HG03175 (cell line): ENCODE measurements around the gene LCMT1.
"Not testable (repeated sequence)": the region's sequence is repeated elsewhere in the genome, so short reads cannot be mapped to it uniquely, and the experiment has no call there.

ENCODE experiments used
- ATAC-seq: cut with Tn5 transposase; IDR thresholded peaks from one replicate; pipeline ENCODE4 v1.9.1; 2021; ENCODE audit warnings: mild to moderate bottlenecking, moderate library complexity; ENCODE audit not compliant: unreplicated experiment

Gene LCMT1

DNA sequence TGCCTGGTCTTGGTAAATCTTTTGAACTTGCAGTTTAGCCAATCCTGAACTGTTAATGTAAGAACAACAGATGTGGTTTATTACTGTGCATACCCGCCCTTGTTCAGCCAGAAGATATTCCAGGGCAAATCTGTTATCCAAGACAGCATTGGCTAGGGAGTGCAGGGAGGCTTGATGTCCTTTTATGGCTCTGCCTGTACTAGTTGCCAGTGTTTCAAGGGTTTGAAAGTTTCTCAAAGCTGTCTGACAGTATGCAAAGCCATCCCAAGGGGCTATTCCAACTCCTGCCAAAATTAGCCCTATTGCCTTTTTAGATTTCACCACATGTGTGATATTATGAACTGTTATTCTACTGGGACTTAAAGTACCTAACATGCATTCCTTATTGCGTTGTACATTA, 30.1 kb downstream of the LCMT1 start:
- no peak for ATAC-seq

DNA sequence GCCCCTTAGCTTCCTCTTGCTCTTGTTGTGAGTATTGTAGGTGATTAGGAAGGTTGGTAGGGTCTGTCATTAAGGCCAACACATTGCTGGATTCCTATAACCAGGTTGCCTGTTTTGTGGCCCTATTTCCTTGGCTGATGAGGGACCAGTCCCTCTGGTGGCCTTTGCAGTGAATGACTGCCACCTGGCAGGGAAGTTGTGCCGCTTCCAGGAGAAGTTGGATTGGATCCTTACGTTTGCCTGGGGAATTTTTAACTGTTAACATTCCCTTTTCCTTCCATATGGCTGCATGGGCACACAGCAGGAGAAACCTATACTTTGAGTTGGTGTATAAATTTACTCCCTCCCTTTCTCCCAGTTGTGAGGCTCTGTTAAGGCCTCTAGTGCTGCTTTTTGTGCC, 32.4 kb downstream of the LCMT1 start:
- ATAC-seq: no peak

DNA sequence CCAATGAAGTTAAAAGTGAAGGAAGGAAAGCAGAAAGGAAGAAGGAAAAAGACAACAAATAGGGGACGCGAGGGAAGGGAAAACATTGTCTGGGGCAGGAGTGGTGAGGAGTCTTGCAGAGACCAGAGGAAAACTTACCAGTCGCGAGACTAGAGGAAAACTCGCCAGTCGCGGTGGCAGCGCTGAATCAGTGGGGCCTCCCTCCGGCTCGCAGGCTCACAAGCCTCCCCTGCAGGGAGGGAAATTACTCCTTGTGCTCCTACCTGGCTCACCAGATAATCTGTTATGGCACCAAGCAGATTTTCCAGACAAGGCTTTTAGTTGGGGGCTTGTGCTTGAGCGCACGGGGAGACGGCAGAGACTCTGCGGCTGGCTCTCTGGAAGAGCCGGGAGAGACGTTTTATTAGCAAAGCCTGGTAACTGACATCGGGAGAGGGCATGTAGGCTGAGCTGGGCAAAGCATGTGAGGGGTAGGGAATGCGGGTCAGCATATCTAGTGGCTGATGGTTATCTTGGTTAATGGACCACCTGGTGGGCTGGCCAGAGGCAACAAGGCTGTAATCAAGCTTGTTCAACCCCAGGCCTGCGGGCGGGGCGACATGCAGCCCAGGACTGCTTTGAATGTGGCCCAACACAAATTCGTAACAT, 37.1 kb downstream of the LCMT1 start:
- ATAC-seq: no peak

DNA sequence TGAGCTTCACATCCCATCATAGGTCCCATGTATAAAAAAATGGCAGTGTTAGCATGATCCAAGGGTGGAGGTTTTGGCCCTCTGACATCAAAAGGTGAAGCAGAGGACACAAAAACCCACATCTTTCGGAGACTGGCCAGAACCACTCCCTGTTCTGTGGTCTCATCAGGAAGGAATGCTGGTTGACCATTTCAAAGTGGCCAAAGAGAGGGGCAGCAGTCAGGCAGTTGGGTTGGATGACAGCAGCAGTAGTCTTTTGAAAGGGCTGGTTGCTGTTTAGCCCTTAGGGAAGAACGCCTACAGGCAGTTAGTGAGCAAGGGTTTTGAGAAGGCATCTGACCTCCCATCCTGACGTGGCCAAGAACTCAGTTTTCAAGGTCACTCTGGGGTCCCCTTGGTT, 40.5 kb downstream of the LCMT1 start:
- ATAC-seq: no peak

DNA sequence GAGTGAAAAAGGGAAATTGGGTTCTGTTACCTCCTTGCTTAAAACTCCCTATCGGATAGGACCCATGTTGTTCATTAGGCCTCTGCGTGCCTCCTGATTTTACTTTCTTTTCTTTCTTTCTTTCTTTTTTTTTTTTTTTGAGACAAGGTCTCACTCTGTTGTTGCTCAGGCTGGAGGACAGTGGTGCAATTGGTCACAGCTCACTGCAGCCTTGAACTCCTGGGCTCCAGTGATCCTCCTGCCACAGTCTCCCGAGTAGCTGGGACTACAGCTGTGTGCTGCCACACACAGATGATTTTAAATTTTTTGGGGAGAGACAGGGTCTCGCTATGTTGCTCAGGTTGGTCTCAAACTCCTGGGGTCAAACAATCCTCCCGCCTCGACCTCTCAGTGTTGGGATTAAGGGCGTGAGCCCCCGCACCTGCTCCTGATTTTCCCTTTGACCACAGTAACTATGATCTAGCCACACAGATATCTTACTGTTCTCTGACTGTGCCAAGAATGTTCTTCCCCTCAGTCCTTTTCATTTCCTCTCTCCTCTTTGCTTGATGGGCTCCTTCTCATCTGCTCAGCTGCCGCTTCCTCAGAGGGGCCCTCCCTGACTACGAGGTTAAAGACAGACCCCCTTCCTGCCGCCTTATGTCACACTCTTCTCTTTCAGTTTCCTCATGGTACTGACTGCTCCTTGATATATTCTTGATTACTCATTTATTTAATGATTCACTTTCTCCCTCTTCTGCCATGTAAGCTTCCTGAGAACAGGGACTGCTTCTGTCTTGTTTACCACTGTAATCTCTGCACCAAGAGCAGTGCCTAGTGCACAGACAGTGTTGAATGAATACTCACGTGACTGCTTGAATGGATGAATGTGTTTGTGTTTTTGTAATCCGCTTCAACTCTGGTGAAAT, 44.3 kb downstream of the LCMT1 start:
- no peak for ATAC-seq

DNA sequence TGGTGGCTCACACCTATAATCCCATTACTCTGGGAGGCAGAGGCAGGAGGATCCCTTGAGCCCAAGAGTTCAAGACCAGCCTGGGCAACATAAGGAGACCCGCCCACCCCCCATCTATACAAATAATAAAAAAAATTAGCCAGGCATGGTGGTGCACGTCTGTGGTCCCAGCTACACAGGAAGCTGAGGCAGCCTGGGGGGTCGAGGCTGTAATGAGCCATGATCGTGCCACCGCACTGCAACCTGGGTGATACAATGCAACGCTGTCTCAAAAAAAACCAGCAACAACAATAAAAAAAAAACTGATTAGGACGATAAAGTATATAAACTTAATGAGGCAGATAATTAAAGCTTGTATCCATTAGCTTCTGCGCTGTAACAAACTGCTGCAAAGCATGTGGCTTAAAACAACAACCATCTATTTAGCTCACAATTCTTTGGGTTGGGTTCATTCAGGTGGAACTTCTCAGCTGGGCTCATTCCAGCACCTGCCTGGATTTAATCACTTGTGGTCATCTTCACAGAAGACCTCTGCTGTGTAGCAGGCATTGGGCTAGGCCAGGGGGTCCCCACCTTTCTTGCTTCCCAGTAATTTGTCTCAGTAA, 45.8 kb downstream of the LCMT1 start:
- no peak for ATAC-seq

DNA sequence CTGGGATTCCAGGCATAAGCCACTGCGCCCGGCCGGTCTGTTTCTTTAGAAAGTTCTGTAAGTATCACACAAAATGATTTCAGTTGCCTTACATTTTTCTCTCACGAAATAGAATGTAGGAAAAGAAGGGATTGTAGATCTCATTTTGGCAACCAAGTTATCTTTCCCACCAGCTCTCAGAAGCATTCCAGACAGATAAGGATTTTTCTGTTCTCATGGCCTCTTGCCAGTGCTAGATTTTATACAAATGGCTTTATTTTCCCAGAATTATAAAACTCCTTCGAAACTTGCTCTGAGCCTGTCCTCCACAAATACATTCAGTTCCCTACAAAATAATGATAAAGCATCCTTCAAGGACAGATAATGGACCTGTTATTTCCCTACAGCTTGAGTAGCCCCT, 46.9 kb downstream of the LCMT1 start:
- no peak for ATAC-seq

DNA sequence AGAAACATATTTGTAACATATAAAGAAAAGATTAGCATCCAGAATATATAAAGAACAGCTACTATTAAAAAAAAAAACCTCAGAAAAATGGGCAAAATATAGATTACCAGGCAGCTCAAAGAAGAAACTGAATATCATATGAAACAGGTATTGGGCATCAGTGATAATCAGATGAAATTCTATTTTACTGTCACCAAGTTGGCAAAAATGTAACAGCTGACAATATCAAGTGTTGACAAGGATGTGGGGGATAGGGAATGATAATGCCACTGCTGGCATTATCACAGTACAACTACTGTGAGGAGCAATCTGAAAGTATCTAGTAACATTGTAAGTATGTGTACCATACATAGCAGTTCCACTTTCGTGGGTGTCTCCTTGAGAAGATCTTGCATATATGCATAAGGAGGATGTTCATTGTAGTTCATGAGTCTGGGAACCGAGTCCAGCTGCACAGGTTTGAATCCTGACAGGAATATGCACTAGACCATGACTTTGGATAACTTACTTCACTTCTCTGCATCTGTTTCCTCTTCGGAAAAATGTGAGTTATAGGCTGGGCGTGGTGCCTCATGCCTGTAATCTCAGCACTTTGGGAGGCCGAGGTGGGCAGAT, 50.3 kb downstream of the LCMT1 start:
- no peak for ATAC-seq

DNA sequence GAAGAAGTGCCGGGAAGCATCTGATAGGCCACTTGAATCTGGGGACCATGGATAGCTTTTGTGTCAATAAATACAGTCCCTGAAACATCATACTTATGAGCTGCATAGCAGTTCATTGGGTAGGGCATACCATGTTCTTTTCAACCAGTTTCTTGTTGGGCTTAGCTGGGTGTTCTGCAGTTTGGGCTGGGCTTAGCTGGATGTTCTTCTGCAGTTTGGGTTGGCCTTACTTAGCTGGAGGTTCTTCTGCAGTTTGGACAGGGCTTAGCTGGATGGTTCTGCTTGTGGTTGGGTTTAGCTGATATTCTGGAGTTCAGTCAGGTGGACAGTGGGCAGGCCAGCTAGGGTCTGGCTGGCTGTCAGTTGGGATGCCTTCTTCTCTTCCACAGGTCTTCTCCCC, 52.1 kb downstream of the LCMT1 start:
- no peak for ATAC-seq

DNA sequence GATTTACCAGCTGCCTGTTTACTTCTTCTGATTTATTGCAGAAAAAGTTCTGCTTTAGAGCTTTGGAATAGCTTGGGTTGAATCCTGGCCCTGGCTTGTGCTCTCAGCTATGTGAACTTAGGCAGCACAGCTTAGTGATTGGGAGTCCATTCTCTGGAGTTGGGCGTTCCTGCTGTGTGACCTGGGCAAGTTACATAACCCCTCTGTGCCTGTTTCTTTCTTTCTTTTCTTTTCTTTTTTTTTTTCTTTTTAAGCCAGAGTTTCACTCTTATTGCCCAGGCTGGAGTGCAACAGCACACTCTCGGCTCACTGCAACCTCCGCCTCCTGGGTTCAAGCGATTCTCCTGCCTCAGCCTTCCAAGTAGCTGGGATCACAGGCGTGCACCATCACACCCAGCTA, 53.7 kb downstream of the LCMT1 start:
- no peak for ATAC-seq

DNA sequence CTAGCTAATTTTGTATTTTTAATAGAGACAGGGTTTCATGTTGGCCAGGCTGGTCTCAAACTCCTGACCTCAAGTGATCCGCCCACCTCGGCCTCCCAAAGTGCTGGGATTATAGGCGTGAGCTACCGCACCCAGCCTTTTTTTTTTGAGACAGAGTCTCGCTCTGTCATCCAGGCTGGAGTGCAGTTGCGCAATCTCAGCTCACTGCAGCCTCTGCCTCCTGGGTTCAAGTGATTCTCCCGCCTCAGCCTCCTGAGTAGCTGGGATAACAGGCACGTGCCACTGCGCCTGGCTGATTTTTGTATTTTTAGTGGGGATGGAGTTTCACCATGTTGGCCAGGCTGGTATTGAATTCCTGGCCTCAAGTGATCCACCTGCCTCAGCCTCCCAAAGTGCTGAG, 56.4 kb downstream of the LCMT1 start:
- ATAC-seq: not testable (repeated sequence)

DNA sequence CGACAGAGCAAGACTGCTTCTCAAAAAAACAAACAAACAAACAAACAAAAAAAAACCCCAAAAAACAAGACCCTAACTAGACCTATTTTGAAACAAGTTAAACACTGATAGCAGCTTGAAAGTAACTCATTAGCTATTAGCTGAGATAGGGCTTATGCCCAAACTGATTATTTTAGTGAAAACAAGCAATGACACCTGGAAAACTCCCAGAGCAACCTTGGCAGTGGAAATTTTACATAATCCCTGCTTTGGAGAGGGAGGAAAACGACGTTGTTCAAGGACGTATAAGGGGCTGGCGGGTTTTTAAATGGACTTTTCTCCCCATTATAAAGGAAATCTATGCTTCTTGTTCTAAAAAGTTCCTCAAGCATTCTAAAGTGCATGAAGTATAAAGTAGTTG, 59.8 kb downstream of the LCMT1 start:
- no peak for ATAC-seq

DNA sequence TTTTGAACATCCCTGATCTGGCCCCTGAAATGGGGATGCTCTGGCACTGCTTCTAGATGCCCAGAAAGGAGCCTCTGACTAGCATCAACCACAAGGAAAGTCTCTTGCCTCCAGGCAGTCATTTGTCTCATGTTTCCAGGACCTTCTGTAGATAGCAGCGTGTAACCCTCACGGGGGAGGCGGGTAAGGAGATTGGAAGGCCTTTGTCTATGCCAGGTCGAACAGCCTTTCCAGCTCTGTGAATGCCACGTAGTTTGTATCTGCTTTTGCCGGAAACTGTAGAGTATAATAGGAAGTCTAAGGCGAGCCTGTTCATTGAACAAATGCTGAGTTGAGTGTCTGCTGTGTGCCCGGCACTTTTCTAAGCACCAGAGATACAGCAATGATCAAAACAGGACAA, 61.3 kb downstream of the LCMT1 start:
- ATAC-seq: no peak

DNA sequence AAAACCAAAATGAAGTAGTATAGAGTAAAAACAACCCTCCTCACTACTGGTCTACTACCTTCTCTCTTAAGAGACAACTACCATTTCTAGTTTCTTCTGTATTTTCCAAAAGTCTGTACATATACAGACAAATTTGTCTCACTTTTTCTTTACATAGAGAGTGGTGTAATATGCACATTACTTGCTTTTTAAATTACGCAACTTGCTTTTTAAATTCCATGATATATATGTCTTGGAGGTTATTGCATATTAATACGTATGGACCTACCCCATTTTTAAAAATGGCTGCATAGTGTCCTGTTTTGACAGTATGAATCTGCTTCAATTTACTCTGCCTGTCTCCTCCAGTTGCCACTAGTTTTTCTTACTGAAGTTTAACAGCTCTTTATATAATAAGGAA, 62.7 kb downstream of the LCMT1 start:
- ATAC-seq: no peak

DNA sequence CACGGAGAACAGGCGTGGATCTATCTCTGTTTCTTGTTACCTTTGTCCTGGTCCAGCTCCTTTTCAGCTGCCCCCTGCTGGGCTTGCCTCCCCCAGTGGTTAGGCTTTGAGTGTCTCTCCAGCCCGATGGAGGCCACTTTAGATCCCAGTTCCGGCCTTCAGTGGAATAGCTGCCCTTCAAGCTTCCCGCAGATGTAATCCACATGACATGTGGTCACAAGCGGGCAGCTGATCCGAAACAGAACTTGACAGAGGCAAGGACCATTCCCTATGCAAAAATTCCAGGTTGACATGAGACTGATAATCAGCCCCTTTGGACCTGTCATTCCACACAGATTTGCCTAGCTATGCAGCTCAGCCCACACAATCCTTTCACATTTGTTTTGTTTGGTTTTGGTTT, 64.6 kb downstream of the LCMT1 start:
- ATAC-seq: no peak

DNA sequence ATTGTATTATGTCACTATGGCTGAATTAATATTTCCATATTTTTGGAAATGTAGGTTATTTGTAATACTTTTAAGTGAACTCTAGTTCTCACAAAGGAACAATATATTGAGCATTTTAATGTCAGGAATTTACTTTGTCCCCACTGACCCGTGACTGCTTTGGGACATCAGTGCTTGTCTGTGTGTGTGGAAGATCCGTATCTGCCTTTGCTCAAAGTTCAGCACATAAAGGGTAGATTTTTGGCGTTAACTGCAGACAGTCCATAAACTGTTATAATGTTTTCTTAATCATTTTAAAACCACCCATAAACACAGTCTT, 65.9 kb downstream of the LCMT1 start:
- no peak for ATAC-seq

DNA sequence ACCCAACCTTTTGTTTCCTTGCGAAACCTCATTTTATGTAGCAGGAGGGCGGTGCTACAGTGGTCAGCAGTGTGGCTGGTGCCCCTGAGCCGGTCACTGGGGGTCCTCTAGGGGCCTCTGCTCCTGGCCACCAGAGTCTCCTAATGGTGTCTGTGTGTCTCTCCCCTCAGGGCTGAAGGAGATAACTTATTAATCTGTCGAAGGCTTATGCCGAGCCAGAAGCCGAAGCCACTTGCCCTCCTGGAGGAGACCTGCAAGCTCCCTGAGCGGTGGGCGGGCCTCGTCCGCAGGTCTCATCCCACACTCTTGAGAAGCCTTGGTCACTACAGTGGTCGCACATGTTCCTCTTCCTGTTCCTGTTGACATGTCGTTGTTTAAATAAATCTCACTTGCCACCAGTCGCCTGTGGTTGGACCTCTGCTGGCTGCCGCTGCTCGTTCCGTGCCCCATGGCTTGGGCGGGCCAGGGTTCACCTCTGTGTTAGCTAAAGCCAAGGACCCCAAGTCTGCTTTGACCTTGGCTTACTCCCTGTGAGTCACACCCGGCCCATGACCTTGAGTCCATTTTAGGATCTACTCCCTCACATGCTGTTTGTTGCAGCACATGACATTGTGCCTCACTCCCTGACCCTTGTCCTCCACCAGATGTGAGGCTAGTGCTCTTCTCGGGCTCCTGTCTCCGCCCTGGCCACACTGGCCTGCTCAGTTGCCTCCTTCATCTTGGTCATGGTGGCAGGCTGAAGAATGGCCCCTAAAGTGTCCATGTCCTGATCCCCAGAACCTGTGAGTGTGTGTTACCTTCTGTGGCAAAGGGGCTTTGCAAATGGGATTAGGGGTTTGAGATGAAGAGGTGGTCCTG, 66.5 kb downstream of the LCMT1 start:
- ATAC-seq: no peak

DNA sequence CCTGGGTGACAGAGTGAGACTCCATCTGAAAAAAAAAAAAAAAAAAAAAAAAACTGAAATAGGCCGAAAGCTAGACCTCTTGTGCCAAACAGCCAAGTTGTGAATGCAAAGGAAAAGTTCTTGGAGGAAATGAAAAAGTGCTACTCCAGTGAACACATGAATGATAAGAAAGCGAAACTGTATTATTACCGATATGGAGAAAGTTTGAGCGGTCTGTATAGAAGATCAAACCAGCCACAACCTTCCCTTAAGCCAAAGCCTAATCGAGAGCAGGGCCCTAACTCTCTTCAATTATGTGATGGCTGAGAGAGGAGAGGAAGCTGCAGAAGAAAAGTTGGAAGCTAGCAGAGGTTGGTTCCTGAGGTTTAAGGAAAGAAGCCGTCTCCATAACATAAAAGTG, 69.7 kb downstream of the LCMT1 start:
- ATAC-seq: not testable (repeated sequence)

DNA sequence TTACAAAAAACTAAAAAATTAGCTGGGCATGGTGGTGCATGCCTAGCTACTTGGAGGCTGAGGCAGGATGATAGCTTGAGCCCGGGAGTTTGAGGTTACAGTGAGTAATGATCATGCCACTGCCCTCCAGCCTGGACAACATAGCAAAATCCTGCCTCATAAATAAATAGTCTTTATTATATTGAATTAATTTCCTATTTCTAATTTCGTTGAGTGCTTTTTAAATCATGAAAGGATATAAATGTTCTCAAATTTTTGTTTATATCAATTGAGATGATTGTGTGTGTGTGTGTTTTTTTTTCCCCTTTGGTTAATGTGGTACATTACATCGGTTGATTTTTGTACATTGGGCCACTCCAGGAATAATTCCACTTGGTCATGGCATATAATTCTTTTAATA, 73.2 kb downstream of the LCMT1 start:
- ATAC-seq: no peak

DNA sequence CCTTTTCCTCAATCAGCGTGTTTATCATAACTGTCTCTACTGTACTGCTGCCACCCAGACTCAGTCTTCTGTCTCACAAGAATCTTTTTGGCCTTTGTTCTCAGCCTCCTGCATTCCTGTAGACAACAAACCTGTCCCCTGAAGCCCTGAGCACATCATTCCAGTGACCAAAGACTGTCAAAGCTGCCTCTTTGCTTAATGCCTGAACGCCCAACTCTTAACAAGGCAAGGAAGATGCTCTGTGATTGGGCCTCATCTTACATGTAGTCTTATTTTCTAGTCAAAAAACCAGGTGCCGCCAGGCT, 75.9 kb downstream of the LCMT1 start:
- no peak for ATAC-seq

DNA sequence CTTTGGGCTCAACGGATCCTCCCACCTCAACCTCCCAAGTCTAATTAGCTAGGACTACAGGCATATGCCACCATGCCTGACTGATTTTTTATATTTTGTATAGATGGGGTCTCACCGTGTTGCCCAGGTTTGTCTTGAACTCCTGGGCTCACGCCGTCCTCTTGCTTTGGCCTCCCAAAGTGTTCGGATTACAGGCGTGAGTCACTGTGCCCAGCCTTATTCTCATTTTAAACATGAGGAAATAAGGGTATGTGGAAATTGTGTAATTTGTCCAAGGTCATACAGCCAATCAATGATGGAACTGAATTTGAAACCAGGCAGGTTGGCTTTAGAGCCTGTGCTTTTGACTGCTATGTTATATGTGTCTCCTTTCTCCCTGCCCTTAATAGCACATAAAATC, 77.8 kb downstream of the LCMT1 start:
- no peak for ATAC-seq
